SU-DHL-6 (cell line): ENCODE results near the gene KCNK6.

ENCODE experiments used
- H2AFZ ChIP-seq: fragments of 200-600 bp; sonication (generic); 2 replicates; pipeline ENCODE4 v1.6.1; 2014; ENCODE audit warnings: low read depth, mild to moderate bottlenecking, moderate library complexity, mixed read lengths, antibody characterized with exemption, low read length; ENCODE audit not compliant: severe bottlenecking
- H3F3A ChIP-seq: fragments of 200-600 bp; shearing (Covaris generic); 2 replicates; pipeline ENCODE4 v1.6.0; 2016; ENCODE audit warnings: antibody characterized with exemption, mild to moderate bottlenecking; ENCODE audit not compliant: insufficient read depth
- H3K27ac ChIP-seq: fragments of 200-600 bp; sonication (generic); 2 replicates; pipeline ENCODE4 v1.5.1; 2016; ENCODE audit warnings: low read depth, mild to moderate bottlenecking, low read length, moderate library complexity, mixed read lengths
- H3K27me3 ChIP-seq: fragments of 200-600 bp; sonication (generic), shearing (Covaris generic); 2 replicates; pipeline ENCODE4 v1.6.0; 2014; ENCODE audit warnings: mild to moderate bottlenecking, low read length
- H3K36me3 ChIP-seq: fragments of 200-600 bp; sonication (generic); 2 replicates; pipeline ENCODE4 v1.6.1; 2014; ENCODE audit warnings: mild to moderate bottlenecking, low read length, mixed read lengths
- H3K4me2 ChIP-seq: fragments of 300-600, 200-600 bp; shearing (Covaris generic), sonication (generic); 2 replicates; pipeline ENCODE4 v1.6.0; 2014; ENCODE audit warnings: low read length, low read depth, mild to moderate bottlenecking; ENCODE audit not compliant: poor library complexity, severe bottlenecking
- H3K4me3 ChIP-seq: fragments of 200-600 bp; sonication (generic); 2 replicates; pipeline ENCODE4 v1.5.1; 2014; ENCODE audit warnings: antibody characterized with exemption, low read length, mild to moderate bottlenecking, mixed read lengths; ENCODE audit not compliant: insufficient read depth, poor library complexity, severe bottlenecking
- H3K79me2 ChIP-seq: fragments of 200-600 bp; sonication (generic); 2 replicates; pipeline ENCODE4 v1.6.1; 2014; ENCODE audit warnings: mild to moderate bottlenecking, low read length, moderate library complexity; ENCODE audit not compliant: insufficient read depth
- H3K9ac ChIP-seq: fragments of 200-600 bp; sonication (generic); 2 replicates; pipeline ENCODE4 v1.7.0; 2014; ENCODE audit warnings: mild to moderate bottlenecking, low read length
- H3K9me2 ChIP-seq: fragments of 200-600 bp; sonication (generic); replicated peaks from 2 replicates; pipeline ENCODE4 v1.6.1; 2014; ENCODE audit warnings: low read length; ENCODE audit not compliant: insufficient read depth
- H3K9me3 ChIP-seq: fragments of 200-600 bp; sonication (generic); 2 replicates; pipeline ENCODE4 v1.6.1; 2014; ENCODE audit warnings: low read length, mixed read lengths; ENCODE audit not compliant: insufficient read depth
- H4K20me1 ChIP-seq: fragments of 200-600 bp; sonication (generic); 2 replicates; pipeline ENCODE4 v1.6.1; 2014; ENCODE audit warnings: low read depth, mild to moderate bottlenecking, antibody characterized with exemption, low read length, moderate library complexity, mixed read lengths
- CTCF ChIP-seq: fragments of 200-600 bp; sonication (generic); IDR thresholded peaks from one replicate; pipeline ENCODE4 v1.5.1; 2017; ENCODE audit warnings: antibody characterized with exemption, mild to moderate bottlenecking, low read length, moderate library complexity; ENCODE audit not compliant: insufficient read depth, poor library complexity, severe bottlenecking
- EZH2phosphoT487 ChIP-seq: fragments of 200-600 bp; sonication (generic), shearing (Covaris generic); conservative IDR thresholded peaks from 2 replicates; pipeline ENCODE4 v1.6.1; 2018; ENCODE audit warnings: mild to moderate bottlenecking, antibody characterized with exemption, low read length, moderate library complexity, mixed read lengths

The KCNK6 gene

GRCh38 chr19:38306236-38306635 lies 13.4 kb upstream of the KCNK6 start:
- no peaks in the 10 kb centered on the region for H4K20me1 ChIP-seq
- no peak overlapping the region for H3K9ac ChIP-seq
- H3K79me2 ChIP-seq: no peaks in the 10 kb centered on the region
- no peak overlapping the region for H3K4me3 ChIP-seq
- H3K27ac ChIP-seq: no peak overlapping the region
- no peak overlapping the region for H2AFZ ChIP-seq
- H3K4me2 ChIP-seq: no peak overlapping the region
- TF ChIP-seq CTCF (no peak), EZH2phosphoT487 (no peak)
- H3K9me2 ChIP-seq: no peaks in the 10 kb centered on the region
- no peaks in the 10 kb centered on the region for H3K36me3 ChIP-seq
- no peaks in the 10 kb centered on the region for H3K9me3 ChIP-seq
- no peaks in the 10 kb centered on the region for H3K27me3 ChIP-seq
- no peaks in the 10 kb centered on the region for H3F3A ChIP-seq

GRCh38 chr19:38307076-38307475 lies 12.6 kb upstream of the KCNK6 start:
- Histone ChIP-seq H3K4me3 (no peak overlapping the region), H3K79me2 (no peaks in the 10 kb centered on the region), H3K9ac (no peak overlapping the region), H3K9me3 (no peaks in the 10 kb centered on the region), H3K4me2 (no peak overlapping the region), H4K20me1 (no peaks in the 10 kb centered on the region), H2AFZ (no peak overlapping the region), H3K27me3 (no peaks in the 10 kb centered on the region), H3K36me3 (no peaks in the 10 kb centered on the region), H3F3A (no peaks in the 10 kb centered on the region), H3K27ac (no peak overlapping the region), H3K9me2 (no peaks in the 10 kb centered on the region)
- TF ChIP-seq EZH2phosphoT487 (no peak), CTCF (no peak)

DNA sequence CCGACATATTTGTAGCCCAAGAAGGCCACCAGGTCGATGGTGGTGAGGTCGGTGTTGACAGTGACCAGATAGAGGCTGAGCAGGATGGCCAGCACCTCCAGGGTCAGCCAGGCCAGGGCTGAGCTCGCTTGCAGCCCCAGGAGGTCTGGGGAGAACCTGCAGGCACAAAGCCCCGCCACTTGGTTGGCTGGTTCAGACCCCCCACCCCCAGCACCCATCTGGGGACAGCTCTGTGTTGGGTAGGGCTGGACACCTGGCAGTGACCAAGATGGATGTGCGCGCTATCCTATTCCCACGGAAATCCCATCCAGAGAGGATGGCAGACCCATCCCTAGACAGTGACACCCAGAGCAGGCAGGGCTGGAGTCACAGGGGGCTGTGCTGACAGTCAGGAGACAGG lies 12.0 kb upstream of the KCNK6 start:
- Histone ChIP-seq H3K4me2 (no peak overlapping the region), H2AFZ (no peak overlapping the region), H3K4me3 (no peak overlapping the region), H3K9me2 (no peaks in the 10 kb centered on the region), H3K79me2 (no peaks in the 10 kb centered on the region), H3F3A (no peaks in the 10 kb centered on the region), H3K27ac (no peak overlapping the region), H3K36me3 (no peaks in the 10 kb centered on the region), H4K20me1 (no peaks in the 10 kb centered on the region), H3K9ac (no peak overlapping the region), H3K9me3 (no peaks in the 10 kb centered on the region), H3K27me3 (no peaks in the 10 kb centered on the region)
- TF ChIP-seq CTCF (no peak), EZH2phosphoT487 (no peak)
